CD14-positive monocyte (primary cell): ENCODE data around the gene CCDC180. TPM values are rescaled to one million over a fixed set of nuclear protein-coding genes. Genes with fewer than 3 reads are reported as not detected.

Experiments used
- DNase-seq, 3 donors: peaks; one replicate each; pipeline ENCODE4 v3.0.0-alpha.2; 2011 to 2022
- H2AFZ ChIP-seq: 2 replicates; pipeline ENCODE4 v1.6.0; 2012; ENCODE audit warnings: mild to moderate bottlenecking, low read depth, low read length, inconsistent platforms; ENCODE audit not compliant: insufficient read depth, poor library complexity, severe bottlenecking
- H3K27ac ChIP-seq, 2 donors: 1 replicate in 1 of 2; 2 replicates in 1 of 2; pipeline ENCODE4 v1.5.1; 2012 to 2013; ENCODE audit warnings: low read length in 2 of 2, control low read depth in 1 of 2, inconsistent platforms in 1 of 2, low read depth in 1 of 2, mild to moderate bottlenecking in 1 of 2
- H3K27me3 ChIP-seq, 2 donors: one replicate each; pipeline versions ENCODE4 v1.6.0 to v1.6.1; 2011 to 2013; ENCODE audit warnings: low read length in 2 of 2; ENCODE audit not compliant: control insufficient read depth in 2 of 2, insufficient read depth in 2 of 2
- H3K36me3 ChIP-seq, 2 donors: replicated peaks in 1 of 2; 1 replicate in 1 of 2; 2 replicates in 1 of 2; pipeline versions ENCODE4 v1.5.1 to v1.6.1; 2012 to 2013; ENCODE audit warnings: low read length in 2 of 2, control low read depth in 1 of 2, inconsistent platforms in 1 of 2, mild to moderate bottlenecking in 1 of 2; ENCODE audit not compliant: insufficient read depth in 2 of 2, control insufficient read depth in 1 of 2
- H3K4me1 ChIP-seq, 2 donors: 1 replicate in 1 of 2; 2 replicates in 1 of 2; pipeline versions ENCODE4 v1.5.1 to v1.6.1; 2012 to 2013; ENCODE audit warnings: low read length in 2 of 2, control low read depth in 1 of 2, inconsistent platforms in 1 of 2, mild to moderate bottlenecking in 1 of 2, moderate library complexity in 1 of 2; ENCODE audit not compliant: insufficient read depth in 2 of 2, control insufficient read depth in 1 of 2
- H3K4me2 ChIP-seq: replicated peaks from 2 replicates; pipeline ENCODE3; 2012; ENCODE audit warnings: low read length, moderate library complexity, mild to moderate bottlenecking; ENCODE audit not compliant: poor library complexity, severe bottlenecking; ENCODE audit errors: extremely low read depth
- H3K4me3 ChIP-seq, 3 experiments: fragments of 200-600 bp in 1 of 3; sonication (generic) in 1 of 3; replicated peaks in 1 of 3; 1 replicate in 2 of 3; 2 replicates in 1 of 3; pipeline ENCODE4 v1.5.1; 2011 to 2013; ENCODE audit warnings: low read length in 3 of 3, mild to moderate bottlenecking in 3 of 3, control low read depth in 2 of 3, low read depth in 2 of 3, inconsistent platforms in 1 of 3, moderate library complexity in 1 of 3
- H3K79me2 ChIP-seq: 2 replicates; pipeline ENCODE4 v1.6.0; 2012; ENCODE audit warnings: mild to moderate bottlenecking, control low read depth, inconsistent platforms, low read length, moderate library complexity; ENCODE audit not compliant: insufficient read depth
- H3K9ac ChIP-seq: 2 replicates; pipeline ENCODE4 v1.6.0; 2017; ENCODE audit warnings: low read length, mild to moderate bottlenecking; ENCODE audit not compliant: insufficient read depth, poor library complexity, severe bottlenecking
- H3K9me3 ChIP-seq, 2 donors: replicated peaks in 1 of 2; 1 replicate in 1 of 2; 2 replicates in 1 of 2; pipeline versions ENCODE4 v1.5.1 to v1.6.1; 2012 to 2013; ENCODE audit warnings: low read length in 2 of 2, control low read depth in 1 of 2; ENCODE audit not compliant: control insufficient read depth in 1 of 2, insufficient read depth in 1 of 2
- H4K20me1 ChIP-seq: 2 replicates; pipeline ENCODE4 v1.6.0; 2012; ENCODE audit warnings: mild to moderate bottlenecking, low read length, control low read depth, moderate library complexity; ENCODE audit not compliant: insufficient read depth
- H3K27ac Mint-ChIP-seq, 7 donors: one replicate each; pipeline ENCODE4 v1.8.0; 2020; ENCODE audit warnings: mild to moderate bottlenecking in 7 of 7, mixed read lengths in 7 of 7, moderate library complexity in 6 of 7, inconsistent platforms in 2 of 7
- H3K27me3 Mint-ChIP-seq, 3 donors: one replicate each; pipeline ENCODE4 v1.8.0; 2021 to 2022; ENCODE audit warnings: low read depth in 3 of 3, mild to moderate bottlenecking in 3 of 3, mixed read lengths in 3 of 3, moderate library complexity in 3 of 3, inconsistent platforms in 1 of 3
- H3K36me3 Mint-ChIP-seq, 2 donors: one replicate each; pipeline ENCODE4 v1.8.0; 2020; ENCODE audit warnings: mixed read lengths in 2 of 2, inconsistent platforms in 1 of 2, mild to moderate bottlenecking in 1 of 2
- H3K4me1 Mint-ChIP-seq: one replicate; pipeline ENCODE4 v1.8.0; 2020; ENCODE audit warnings: mild to moderate bottlenecking, mixed read lengths
- H3K4me3 Mint-ChIP-seq, 2 donors: one replicate each; pipeline ENCODE4 v1.8.0; 2020; ENCODE audit warnings: mild to moderate bottlenecking in 2 of 2, mixed read lengths in 2 of 2, moderate library complexity in 1 of 2
- H3K9me3 Mint-ChIP-seq, 7 donors: one replicate each; pipeline ENCODE4 v1.8.0; 2020 to 2022; ENCODE audit warnings: mixed read lengths in 7 of 7, mild to moderate bottlenecking in 6 of 7, moderate library complexity in 6 of 7, inconsistent platforms in 2 of 7
- CTCF ChIP-seq: fragments of 200-600 bp; IDR thresholded peaks from one replicate; pipeline ENCODE4 v1.8.0; 2022; ENCODE audit warnings: antibody characterized with exemption, mild to moderate bottlenecking
- WGBS: methylation state at CpG from one replicate; pipeline ENCODE4 v1.1.5; 2013; ENCODE audit warnings: missing lambda C conversion rate; ENCODE audit not compliant: insufficient coverage; 5-methylcytosine and 5-hydroxymethylcytosine counted together
- intact Hi-C, 2 donors: fragments of 100-400 bp; cut with micrococcal nuclease; formaldehyde crosslinking; loops; one replicate each; pipeline versions ENCODE4 v1.15.0 to v1.15.1; 2023
- polyA plus RNA-seq, 3 donors: library from polyadenylated mRNA; depleted of rRNA in 1 of 3; unstranded in 2 of 3; stranded (reverse) in 1 of 3; fragments of 300-500 nt in 2 of 3; fragments of >200 nt in 1 of 3; fragmentation: Illumina TruSeq in 2 of 3; gene quantifications; 1 replicate in 2 of 3; 2 replicates in 1 of 3; pipeline ENCODE4 v1.2.3, GENCODE V29; 2012 to 2021

The CCDC180 gene
- polyA plus RNA-seq, 3 donors, result 0.24 to 1.3 TPM; not detected in 1

- no peaks in the 10 kb centered on the region for H3K27me3 ChIP-seq
- H3K27ac Mint-ChIP-seq, result peak overlapping the region in 2 of 7 donors; percentile 58 to 72
- no peak overlapping the region for H3K4me3 Mint-ChIP-seq
- WGBS, result no CpG with 5 or more reads among the region's 1 CpG
- no peaks in the 10 kb centered on the region for H4K20me1 ChIP-seq
- H3K9ac ChIP-seq, result no peak overlapping the region
- H3K4me1 ChIP-seq, result no peaks in the 10 kb centered on the region
- no peaks in the 10 kb centered on the region for H3K79me2 ChIP-seq
- H3K27me3 Mint-ChIP-seq, result peaks cover 0 to 4% (median 1%) of the 10 kb centered on the region in 3 donors
- H3K4me3 ChIP-seq, result no peak overlapping the region
- DNase-seq, result no peak
- TF ChIP-seq CTCF, result no peak
- H2AFZ ChIP-seq, result no peak overlapping the region
- intact Hi-C loops, result no loop called here
- no peak overlapping the region for H3K4me2 ChIP-seq
- H3K9me3 Mint-ChIP-seq, result peaks cover 0 to 2% (median 0%) of the 10 kb centered on the region in 7 donors
- H3K36me3 ChIP-seq, result peaks cover 0 to 4% of the 10 kb centered on the region in 2 donors
- no peak overlapping the region for H3K27ac ChIP-seq
- no peaks in the 10 kb centered on the region for H3K9me3 ChIP-seq
- peaks cover 4 to 15% of the 10 kb centered on the region in 2 donors for H3K36me3 Mint-ChIP-seq
- peaks cover 3% of the 10 kb centered on the region for H3K4me1 Mint-ChIP-seq
These were observed 13.8 kb downstream of the CCDC180 start for GRCh38 chr9:97321251-97321650.

GRCh38 chr9:97321691-97322090 is 14.2 kb downstream of the CCDC180 start:
- no peak for TF ChIP-seq CTCF
- intact Hi-C loops, result no loop called here
- Histone ChIP-seq H3K27ac (no peak overlapping the region), H3K36me3 (peaks cover 0 to 4% of the 10 kb centered on the region in 2 donors), H3K4me1 (no peaks in the 10 kb centered on the region), H3K9me3 (no peaks in the 10 kb centered on the region), H3K27me3 (no peaks in the 10 kb centered on the region), H2AFZ (no peak overlapping the region), H3K79me2 (no peaks in the 10 kb centered on the region), H4K20me1 (no peaks in the 10 kb centered on the region), H3K4me3 (no peak overlapping the region), H3K9ac (no peak overlapping the region), H3K4me2 (no peak overlapping the region)
- Mint-ChIP-seq H3K9me3 (peaks cover 0 to 2% (median 0%) of the 10 kb centered on the region in 7 donors), H3K27ac (peak overlapping the region in 2 of 7 donors; percentile 58 to 72), H3K27me3 (peaks cover 0 to 4% (median 1%) of the 10 kb centered on the region in 3 donors), H3K36me3 (peaks cover 4 to 15% of the 10 kb centered on the region in 2 donors), H3K4me1 (peaks cover 3% of the 10 kb centered on the region), H3K4me3 (no peak overlapping the region)
- WGBS, result 81% methylated on average over 4 of the region's 4 CpGs
- no peak for DNase-seq
